Endothelial cell of umbilical vein (primary cell): ENCODE results near the gene KLK8. TPM values are rescaled to one million over a fixed set of nuclear protein-coding genes. Genes with fewer than 3 reads are reported as not detected.

Experiments
- BruUV-seq: library from RNA; stranded (reverse); fragments of 400-500 nt; replicated peaks from 2 replicates; lab custom pipeline; 2021; lab: Mats Ljungman, UMichigan
- CTCF ChIA-PET: fragments of 300-600, 350-600 bp; sonication (Branson Sonifier 250); formaldehyde crosslinking; loops from one replicate; lab custom pipeline; 2021; ENCODE audit warnings: antibody characterized with exemption, inconsistent platforms; lab: Charles Lee
- POLR2A ChIA-PET: fragments of 300-600, 350-600 bp; sonication (Branson Sonifier 250); formaldehyde crosslinking; loops from one replicate; lab custom pipeline; 2021; ENCODE audit warnings: antibody characterized with exemption, inconsistent platforms; lab: Charles Lee
- DNase-seq: peaks from one replicate; pipeline ENCODE4 v3.0.0-alpha.2; 2011; ENCODE audit warnings: low read depth, low spot score
- FAIRE-seq: peaks from 2 replicates; lab custom pipeline; 2011; peaks lifted over from hg19 to GRCh38; lab: Jason Lieb, UNC
- H2AFZ ChIP-seq: 2 replicates; pipeline ENCODE4 v1.6.0; 2012; ENCODE audit warnings: low read depth, low read length, control low read depth, inconsistent platforms
- H3K27ac ChIP-seq: 2 replicates; pipeline ENCODE4 v1.5.1; 2011; ENCODE audit warnings: low read depth, mild to moderate bottlenecking, control low read depth, low read length, moderate library complexity; ENCODE audit not compliant: insufficient read depth
- H3K27me3 ChIP-seq, 2 experiments: 2 replicates each; pipeline versions ENCODE4 v1.6.0 to v1.6.1; 2011; ENCODE audit warnings: low read length in 2 of 2, mixed read lengths in 1 of 2; ENCODE audit not compliant: control insufficient read depth in 2 of 2, insufficient read depth in 2 of 2
- H3K36me3 ChIP-seq, 2 experiments: 2 replicates in 1 of 2; 3 replicates in 1 of 2; pipeline ENCODE4 v1.5.1; 2011; ENCODE audit warnings: low read length in 2 of 2, mild to moderate bottlenecking in 1 of 2, moderate library complexity in 1 of 2; ENCODE audit not compliant: control insufficient read depth in 2 of 2, insufficient read depth in 2 of 2; ENCODE audit errors: extremely low read depth in 1 of 2
- H3K4me1 ChIP-seq: 3 replicates; pipeline ENCODE4 v1.5.1; 2011; ENCODE audit warnings: mild to moderate bottlenecking, low read length; ENCODE audit not compliant: control insufficient read depth, insufficient read depth; ENCODE audit errors: extremely low read depth
- H3K4me2 ChIP-seq: 2 replicates; pipeline ENCODE4 v1.6.1; 2011; ENCODE audit warnings: low read length, control low read depth, mixed read lengths; ENCODE audit not compliant: insufficient read depth
- H3K4me3 ChIP-seq, 3 experiments: fragments of 200-600 bp in 1 of 3; sonication (generic), shearing (Covaris generic) in 1 of 3; replicated peaks in 1 of 3; 2 replicates each; pipeline ENCODE4 v1.5.1; 2011 to 2016; ENCODE audit warnings: control low read depth in 3 of 3, low read length in 3 of 3, mild to moderate bottlenecking in 2 of 3, inconsistent platforms in 1 of 3, low read depth in 1 of 3, moderate library complexity in 1 of 3; ENCODE audit not compliant: insufficient read depth in 1 of 3
- H3K79me2 ChIP-seq: 2 replicates; pipeline ENCODE4 v1.6.0; 2012; ENCODE audit warnings: low read length, inconsistent platforms; ENCODE audit not compliant: control insufficient read depth, insufficient read depth
- H3K9ac ChIP-seq: replicated peaks from 2 replicates; pipeline ENCODE3; 2011; ENCODE audit warnings: low read length, control low read depth; ENCODE audit not compliant: insufficient read depth; ENCODE audit errors: extremely low read depth
- H3K9me1 ChIP-seq: replicated peaks from 3 replicates; pipeline ENCODE4 v1.6.0; 2011; ENCODE audit warnings: mild to moderate bottlenecking, low read length; ENCODE audit not compliant: control insufficient read depth, insufficient read depth; ENCODE audit errors: extremely low read depth
- H3K9me3 ChIP-seq: replicated peaks from 2 replicates; pipeline ENCODE4 v1.5.1; 2012; ENCODE audit warnings: low read length, inconsistent platforms; ENCODE audit not compliant: control insufficient read depth, insufficient read depth
- H4K20me1 ChIP-seq: replicated peaks from 2 replicates; pipeline ENCODE3; 2011; ENCODE audit warnings: mild to moderate bottlenecking, low read length; ENCODE audit not compliant: control insufficient read depth, insufficient read depth; ENCODE audit errors: extremely low read depth
- EZH2 ChIP-seq: IDR thresholded peaks from 2 replicates; pipeline ENCODE4 v1.6.1; 2012; ENCODE audit warnings: borderline replicate concordance, low read depth, mild to moderate bottlenecking, moderate library complexity, low read length, inconsistent platforms; ENCODE audit not compliant: severe bottlenecking
- FOS ChIP-seq: IDR thresholded peaks from 2 replicates; pipeline ENCODE4 v1.6.1; 2011; ENCODE audit warnings: mild to moderate bottlenecking, low read length, moderate library complexity, borderline replicate concordance; ENCODE audit not compliant: insufficient read depth
- GATA2 ChIP-seq: IDR thresholded peaks from 2 replicates; pipeline ENCODE4 v1.7.0; 2011; ENCODE audit warnings: low read depth, mild to moderate bottlenecking, moderate library complexity, mixed read lengths, low read length; ENCODE audit not compliant: insufficient read length, insufficient read depth
- JUN ChIP-seq: IDR thresholded peaks from 2 replicates; pipeline ENCODE4 v1.6.1; 2011; ENCODE audit warnings: borderline replicate concordance, low read depth; ENCODE audit not compliant: insufficient read length, insufficient read depth
- MAX ChIP-seq: IDR thresholded peaks from 2 replicates; pipeline ENCODE4 v1.6.1; 2011; ENCODE audit not compliant: insufficient read depth, insufficient read length
- MYC ChIP-seq: IDR thresholded peaks from one replicate; pipeline ENCODE4 v1.6.1; 2011; ENCODE audit warnings: mild to moderate bottlenecking, low read depth, low read length
- POLR2A ChIP-seq: IDR thresholded peaks from 2 replicates; pipeline ENCODE4 v1.6.1; 2012; ENCODE audit warnings: low read depth, mild to moderate bottlenecking, control low read depth, low read length
- POLR2AphosphoS5 ChIP-seq: IDR thresholded peaks from 2 replicates; pipeline ENCODE4 v1.6.1; 2012; ENCODE audit warnings: low read depth, mild to moderate bottlenecking, control low read depth, low read length, moderate library complexity; ENCODE audit not compliant: insufficient read depth
- dilution Hi-C: fragments of 300-500 bp; cut with MboI; formaldehyde crosslinking; loops from one replicate; pipeline ENCODE4 v1.15.0; 2019; ENCODE audit warnings: low sequenced_read_pairs; ENCODE audit not compliant: extremely low pct_ligation_motif_present
- intact Hi-C: fragments of 100-400 bp; cut with micrococcal nuclease; formaldehyde crosslinking; loops from one replicate; pipeline ENCODE4 v1.10.0; 2022
- polyA plus RNA-seq, 4 experiments: library from polyadenylated mRNA; depleted of rRNA in 3 of 4; stranded (reverse) in 3 of 4; unstranded in 1 of 4; fragments of >200 nt; gene quantifications; 2 replicates each; pipeline versions ENCODE4 v1.2.1 to v1.2.3, GENCODE V29; 2011 to 2012; ENCODE audit warnings: missing spikeins in 1 of 4
- total RNA-seq: library from RNA; stranded (reverse); gene quantifications from 2 replicates; pipeline ENCODE4 v1.2.3, GENCODE V29; 2021
- TF ChIP-seq, protein P1 (sequence below), 2 donors: IDR thresholded peaks; 1 replicate in 1 of 2; 2 replicates in 1 of 2; pipeline ENCODE4 v1.5.1; 2011; ENCODE audit warnings: low read length in 2 of 2, mild to moderate bottlenecking in 2 of 2, moderate library complexity in 2 of 2, control low read depth in 1 of 2, inconsistent platforms in 1 of 2, low read depth in 1 of 2; ENCODE audit not compliant: insufficient read depth in 1 of 2; ENCODE audit errors: extremely low read depth in 1 of 2

KLK8 gene
- total and polyA plus RNA-seq, 2 donors (not counting 3 experiments of a cell fraction or from before 2014, with no cell fraction given), result not detected

- Histone ChIP-seq H3K9ac (no peak within 1 kb of the TSS), H3K4me1 (no peaks in the 10 kb centered on the region), H2AFZ (no peak within 1 kb of the TSS), H3K27me3 (no peaks in the 10 kb centered on the region), H3K27ac (no peak within 1 kb of the TSS), H3K4me3 (no peak within 1 kb of the TSS), H4K20me1 (no peaks in the 10 kb centered on the region), H3K4me2 (no peak within 1 kb of the TSS), H3K79me2 (no peaks in the 10 kb centered on the region), H3K9me3 (no peaks in the 10 kb centered on the region), H3K36me3 (no peaks in the 10 kb centered on the region), H3K9me1 (no peaks in the 10 kb centered on the region)
- intact Hi-C loops (no loop called here), dilution Hi-C loops (no loop called here)
- CTCF ChIA-PET, result no interaction called here
- FAIRE-seq (no peak), DNase-seq (no peak)
- BruUV-seq, result no TSS peak
- TF ChIP-seq FOS (no peak), MYC (no peak), GATA2 (no peak), POLR2AphosphoS5 (no peak), JUN (no peak), POLR2A (no peak), EZH2 (no peak), MAX (no peak)
- TF ChIP-seq, protein P1, sequence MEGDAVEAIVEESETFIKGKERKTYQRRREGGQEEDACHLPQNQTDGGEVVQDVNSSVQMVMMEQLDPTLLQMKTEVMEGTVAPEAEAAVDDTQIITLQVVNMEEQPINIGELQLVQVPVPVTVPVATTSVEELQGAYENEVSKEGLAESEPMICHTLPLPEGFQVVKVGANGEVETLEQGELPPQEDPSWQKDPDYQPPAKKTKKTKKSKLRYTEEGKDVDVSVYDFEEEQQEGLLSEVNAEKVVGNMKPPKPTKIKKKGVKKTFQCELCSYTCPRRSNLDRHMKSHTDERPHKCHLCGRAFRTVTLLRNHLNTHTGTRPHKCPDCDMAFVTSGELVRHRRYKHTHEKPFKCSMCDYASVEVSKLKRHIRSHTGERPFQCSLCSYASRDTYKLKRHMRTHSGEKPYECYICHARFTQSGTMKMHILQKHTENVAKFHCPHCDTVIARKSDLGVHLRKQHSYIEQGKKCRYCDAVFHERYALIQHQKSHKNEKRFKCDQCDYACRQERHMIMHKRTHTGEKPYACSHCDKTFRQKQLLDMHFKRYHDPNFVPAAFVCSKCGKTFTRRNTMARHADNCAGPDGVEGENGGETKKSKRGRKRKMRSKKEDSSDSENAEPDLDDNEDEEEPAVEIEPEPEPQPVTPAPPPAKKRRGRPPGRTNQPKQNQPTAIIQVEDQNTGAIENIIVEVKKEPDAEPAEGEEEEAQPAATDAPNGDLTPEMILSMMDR (IDR thresholded peaks at IDR 0.05; ENCODE audit: extremely low read depth in 1 of 2, insufficient read depth in 1 of 2, low read depth in 1 of 2, low read length in 2 of 2), result no peak
- POLR2A ChIA-PET, result no interaction called here
Observed at GRCh38 chr19:50983625-50984292, 17.6 kb downstream of the KLK8 start, which contains the start of gene KLK7. Gene KLK7 (minus strand): TSS chr19:50983917. CDS start chr19:50982399, 1,518 bp downstream.
